Subcutaneous adipose tissue (tissue), 4 donors: ENCODE results near the gene RTP1. TPM values are rescaled to one million over a fixed set of nuclear protein-coding genes. Genes with fewer than 3 reads are reported as not detected.

Source experiments
- total RNA-seq, 4 donors: library from RNA; depleted of rRNA; stranded (reverse); fragments of >200 nt; gene quantifications; one replicate each; pipeline ENCODE4 v1.1.0, GENCODE V29; 2016
- TF ChIP-seq, protein P1 (sequence below): fragments of 450-650 bp; IDR thresholded peaks from one replicate; pipeline ENCODE4 v1.5.1; 2016; ENCODE audit warnings: low read depth, mild to moderate bottlenecking, control low read depth, antibody characterized with exemption, moderate library complexity

RTP1 gene
- total RNA-seq, 4 donors from 2014 or later: not detected

DNA sequence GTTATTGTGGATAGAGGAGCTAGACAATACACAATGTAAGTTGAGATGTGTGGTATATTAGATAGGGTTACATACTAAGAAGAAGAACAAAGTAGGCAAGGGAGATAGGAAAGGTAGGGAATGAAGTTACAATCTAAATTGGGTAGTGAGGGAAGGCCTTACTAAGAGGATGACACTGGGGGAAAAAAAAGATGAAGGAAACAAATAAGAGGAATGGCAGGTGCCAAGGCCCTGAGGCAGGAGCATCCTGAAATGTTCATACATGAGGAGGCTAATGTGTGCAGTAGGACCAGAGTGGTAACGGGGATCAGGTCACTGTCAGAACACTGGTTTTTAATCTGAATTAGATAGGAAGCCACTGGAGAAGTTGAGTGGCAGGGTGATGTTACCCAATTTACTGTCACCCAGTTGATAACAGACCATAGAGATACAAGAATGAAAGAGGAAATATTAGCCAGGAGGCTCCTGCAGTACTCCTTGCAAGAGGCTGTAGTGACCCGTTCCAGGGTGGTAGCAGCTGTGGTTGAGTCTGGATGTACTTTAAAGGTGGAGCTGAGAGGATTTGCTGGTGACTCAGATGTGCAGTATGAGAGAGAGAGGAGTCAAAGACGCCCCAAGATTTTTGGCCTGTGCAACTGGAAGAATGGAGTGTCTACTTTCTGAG is 14.4 kb downstream of the RTP1 start:
- TF ChIP-seq, protein P1, sequence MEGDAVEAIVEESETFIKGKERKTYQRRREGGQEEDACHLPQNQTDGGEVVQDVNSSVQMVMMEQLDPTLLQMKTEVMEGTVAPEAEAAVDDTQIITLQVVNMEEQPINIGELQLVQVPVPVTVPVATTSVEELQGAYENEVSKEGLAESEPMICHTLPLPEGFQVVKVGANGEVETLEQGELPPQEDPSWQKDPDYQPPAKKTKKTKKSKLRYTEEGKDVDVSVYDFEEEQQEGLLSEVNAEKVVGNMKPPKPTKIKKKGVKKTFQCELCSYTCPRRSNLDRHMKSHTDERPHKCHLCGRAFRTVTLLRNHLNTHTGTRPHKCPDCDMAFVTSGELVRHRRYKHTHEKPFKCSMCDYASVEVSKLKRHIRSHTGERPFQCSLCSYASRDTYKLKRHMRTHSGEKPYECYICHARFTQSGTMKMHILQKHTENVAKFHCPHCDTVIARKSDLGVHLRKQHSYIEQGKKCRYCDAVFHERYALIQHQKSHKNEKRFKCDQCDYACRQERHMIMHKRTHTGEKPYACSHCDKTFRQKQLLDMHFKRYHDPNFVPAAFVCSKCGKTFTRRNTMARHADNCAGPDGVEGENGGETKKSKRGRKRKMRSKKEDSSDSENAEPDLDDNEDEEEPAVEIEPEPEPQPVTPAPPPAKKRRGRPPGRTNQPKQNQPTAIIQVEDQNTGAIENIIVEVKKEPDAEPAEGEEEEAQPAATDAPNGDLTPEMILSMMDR: no peak

DNA sequence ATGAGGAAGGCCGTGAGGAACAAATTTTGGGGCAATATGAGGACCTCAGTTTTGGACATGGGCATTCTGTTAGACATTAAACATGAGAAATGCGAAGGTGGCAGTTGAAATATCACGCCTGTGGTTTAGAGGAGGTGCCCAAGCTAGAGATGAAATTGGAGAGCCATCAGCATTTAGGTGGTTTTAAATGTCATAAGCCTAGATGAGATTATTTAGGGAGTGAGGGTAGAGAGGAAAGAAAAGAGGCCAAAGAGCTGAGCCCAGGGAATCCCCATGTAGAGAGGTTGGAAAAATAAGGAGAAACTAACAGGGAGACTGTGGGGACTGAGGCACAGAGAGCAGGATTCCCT is 14.9 kb downstream of the RTP1 start:
- TF ChIP-seq, protein P1: no peak

DNA sequence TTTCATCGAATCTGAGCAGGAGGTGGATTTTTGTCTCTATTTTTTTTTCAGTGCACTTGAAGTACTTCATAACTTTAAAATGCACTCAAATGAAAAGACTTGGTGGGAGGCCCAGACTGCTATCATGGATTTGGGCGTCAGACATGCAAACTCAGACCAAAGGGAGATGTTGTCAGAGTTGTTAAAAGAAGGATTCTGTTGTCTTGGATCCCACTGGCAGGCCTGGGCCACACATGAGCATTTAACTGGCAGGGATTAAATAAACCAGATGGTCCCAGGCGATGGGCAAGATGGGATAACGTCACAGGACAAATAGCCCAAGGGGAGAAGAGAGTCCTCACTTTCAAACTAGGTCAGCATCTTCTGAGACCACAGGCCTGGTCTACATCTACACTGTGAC is 15.4 kb downstream of the RTP1 start:
- TF ChIP-seq, protein P1: no peak

DNA sequence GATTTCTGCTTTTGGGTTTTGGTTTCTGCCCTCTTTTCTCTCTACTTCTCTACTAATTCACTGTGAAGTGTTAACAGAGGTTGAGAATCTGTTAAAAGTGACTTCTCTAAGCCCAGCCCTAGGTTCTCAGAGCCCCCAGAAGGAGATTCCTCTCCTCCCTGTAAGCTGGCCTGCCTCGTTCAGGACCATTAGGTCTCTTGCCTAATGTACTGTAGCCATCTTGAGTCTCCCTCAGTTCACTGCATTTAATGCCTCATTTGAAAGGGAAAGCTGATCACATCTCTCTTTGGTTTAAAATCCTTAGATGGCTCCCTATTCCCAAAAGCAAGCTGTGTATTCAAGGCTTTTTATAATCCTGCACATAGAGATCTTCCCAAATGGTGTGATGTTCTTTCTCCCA is 16.3 kb downstream of the RTP1 start:
- TF ChIP-seq, protein P1: no peak

DNA sequence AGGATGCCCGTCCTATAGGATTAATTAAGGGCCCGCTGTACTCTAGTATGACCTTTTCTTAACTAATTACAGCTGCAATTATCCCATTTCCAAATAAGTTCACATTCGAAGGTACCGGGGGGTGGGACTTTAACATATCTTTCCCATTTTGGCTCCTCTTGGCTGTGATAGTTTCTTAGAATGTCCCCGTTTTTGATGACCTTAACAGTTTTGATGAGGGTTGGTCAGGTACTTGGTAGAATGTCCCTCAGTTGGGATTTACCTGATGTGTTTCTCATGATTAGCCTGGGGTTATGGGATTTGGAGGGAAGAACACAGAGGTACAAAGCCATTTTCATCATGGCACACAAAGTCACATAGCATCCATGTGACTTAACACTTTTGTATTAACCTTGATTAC is 18.2 kb downstream of the RTP1 start:
- TF ChIP-seq, protein P1: no peak

DNA sequence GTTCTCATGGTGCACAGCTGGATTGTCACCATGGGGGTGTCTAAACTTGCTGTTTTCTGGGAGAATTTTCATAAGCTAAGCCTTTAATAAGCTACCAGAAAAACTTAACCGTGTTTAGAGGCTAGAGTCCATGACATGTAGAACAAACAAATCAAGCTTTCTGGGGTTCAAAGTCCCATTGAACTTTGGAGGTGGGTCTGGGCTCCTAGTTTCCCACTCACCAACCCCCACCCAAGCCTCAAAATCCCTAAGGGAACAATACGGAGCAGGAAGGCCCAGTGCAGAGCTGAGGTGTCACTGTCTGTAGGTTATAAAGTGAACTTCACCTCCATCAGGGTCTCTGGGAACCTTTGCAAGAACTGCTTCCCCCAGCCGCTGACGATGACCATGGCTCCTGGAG is 25.5 kb downstream of the RTP1 start:
- TF ChIP-seq, protein P1: no peak

DNA sequence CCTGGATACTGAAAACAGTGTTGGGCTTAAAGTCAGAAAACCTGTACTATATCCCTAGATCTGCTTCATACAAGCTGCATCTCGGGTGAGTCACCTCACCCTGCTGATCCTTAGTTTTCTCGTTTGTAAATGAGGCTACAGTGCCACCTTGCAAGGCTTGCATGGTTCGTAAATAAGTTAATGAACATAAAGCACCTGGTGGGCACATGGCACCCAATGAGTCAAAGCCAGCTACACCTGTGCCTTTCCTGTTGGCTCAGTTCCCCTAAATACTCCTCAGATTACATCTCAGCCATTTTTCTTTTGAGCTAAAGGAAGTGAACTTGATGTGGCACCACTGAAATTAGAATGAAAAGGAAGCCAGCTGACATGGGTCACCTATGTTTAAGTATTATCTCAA is 26.5 kb downstream of the RTP1 start:
- TF ChIP-seq, protein P1: no peak
